G401.6 (cell line): ENCODE results near the gene CHCHD1.
"Not testable (repeated sequence)": the region's sequence is repeated elsewhere in the genome, so short reads cannot be mapped to it uniquely, and the experiment has no call there.

Source experiments
- FAIRE-seq: peaks from 2 replicates; lab custom pipeline; 2012; peaks lifted over from hg19 to GRCh38; lab: Jason Lieb, UNC

CHCHD1 gene

DNA sequence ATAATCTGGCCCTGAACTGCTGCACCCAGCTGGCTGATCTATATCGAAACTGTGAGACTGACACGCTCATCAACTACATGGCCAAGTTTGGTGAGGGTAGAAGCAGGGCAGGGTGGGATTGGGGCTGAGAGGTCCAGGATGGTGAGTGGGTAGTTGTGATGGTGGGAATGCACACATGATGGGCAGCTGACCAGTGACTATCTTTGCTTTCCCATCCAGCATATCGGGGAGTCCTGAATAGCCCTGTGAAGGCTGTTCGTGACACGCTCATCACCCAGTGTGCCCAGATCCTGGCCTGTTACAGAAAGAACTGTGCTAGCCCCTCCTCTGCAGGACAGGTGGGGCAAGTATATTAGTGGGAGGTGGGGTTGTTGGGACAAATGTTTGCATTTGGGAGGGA is 12.5 kb upstream of the CHCHD1 start:
- no peak for FAIRE-seq

DNA sequence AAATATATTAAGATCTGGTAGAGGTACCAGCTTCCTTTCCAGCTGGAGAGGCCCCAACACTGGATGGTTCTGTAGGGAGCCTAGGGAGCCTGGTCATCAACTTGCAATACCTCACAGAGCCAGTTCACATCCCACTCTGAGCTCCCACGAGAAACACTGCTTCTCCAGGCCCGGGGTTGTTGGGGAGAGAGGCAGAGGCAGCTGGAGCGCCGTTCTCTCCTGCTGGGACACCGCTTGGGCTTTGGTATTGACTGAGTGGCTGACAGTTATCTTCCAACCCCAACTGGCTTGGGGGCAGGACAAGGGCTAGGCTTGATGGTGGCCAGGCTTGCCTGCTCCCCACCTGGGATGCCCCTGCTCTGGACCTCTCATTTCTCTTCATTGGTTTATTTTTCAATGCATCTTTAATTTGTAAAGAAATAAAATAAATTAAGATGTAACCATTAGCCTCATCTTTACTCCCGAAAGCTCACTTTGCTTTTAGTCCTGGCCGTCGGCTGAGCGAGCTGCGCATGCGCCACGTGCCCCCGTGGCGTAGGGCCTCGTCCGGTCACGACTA is 10.0 kb upstream of the CHCHD1 start:
- no peak for FAIRE-seq

DNA sequence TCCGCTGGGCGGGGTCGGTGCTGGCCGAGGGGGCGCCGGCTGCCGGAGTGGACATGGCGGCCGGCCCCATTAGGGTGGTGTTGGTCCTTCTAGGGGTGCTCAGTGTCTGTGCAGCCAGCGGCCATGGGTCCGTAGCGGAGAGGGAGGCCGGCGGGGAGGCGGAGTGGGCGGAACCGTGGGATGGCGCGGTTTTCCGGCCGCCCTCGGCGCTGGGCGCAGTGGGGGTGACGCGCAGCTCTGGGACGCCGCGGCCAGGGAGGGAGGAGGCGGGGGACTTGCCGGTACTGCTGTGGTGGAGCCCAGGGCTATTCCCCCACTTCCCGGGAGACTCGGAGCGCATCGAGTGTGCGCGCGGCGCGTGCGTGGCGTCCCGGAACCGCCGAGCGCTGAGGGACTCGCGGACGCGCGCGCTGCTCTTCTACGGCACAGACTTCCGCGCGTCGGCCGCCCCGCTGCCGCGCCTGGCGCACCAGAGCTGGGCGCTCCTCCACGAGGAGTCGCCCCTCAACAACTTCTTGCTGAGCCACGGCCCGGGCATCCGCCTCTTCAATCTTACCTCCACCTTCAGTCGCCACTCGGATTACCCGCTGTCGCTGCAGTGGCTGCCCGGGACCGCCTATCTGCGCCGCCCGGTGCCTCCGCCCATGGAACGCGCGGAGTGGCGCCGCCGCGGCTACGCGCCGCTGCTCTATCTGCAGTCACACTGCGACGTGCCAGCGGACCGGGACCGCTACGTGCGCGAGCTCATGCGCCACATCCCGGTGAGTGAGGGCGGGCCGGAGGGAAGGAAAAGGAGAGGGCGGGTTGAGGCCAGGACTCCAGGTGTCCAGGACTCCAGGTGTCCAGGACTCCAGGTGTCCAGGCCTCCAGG is 9.3 kb upstream of the CHCHD1 start:
- no peak for FAIRE-seq

DNA sequence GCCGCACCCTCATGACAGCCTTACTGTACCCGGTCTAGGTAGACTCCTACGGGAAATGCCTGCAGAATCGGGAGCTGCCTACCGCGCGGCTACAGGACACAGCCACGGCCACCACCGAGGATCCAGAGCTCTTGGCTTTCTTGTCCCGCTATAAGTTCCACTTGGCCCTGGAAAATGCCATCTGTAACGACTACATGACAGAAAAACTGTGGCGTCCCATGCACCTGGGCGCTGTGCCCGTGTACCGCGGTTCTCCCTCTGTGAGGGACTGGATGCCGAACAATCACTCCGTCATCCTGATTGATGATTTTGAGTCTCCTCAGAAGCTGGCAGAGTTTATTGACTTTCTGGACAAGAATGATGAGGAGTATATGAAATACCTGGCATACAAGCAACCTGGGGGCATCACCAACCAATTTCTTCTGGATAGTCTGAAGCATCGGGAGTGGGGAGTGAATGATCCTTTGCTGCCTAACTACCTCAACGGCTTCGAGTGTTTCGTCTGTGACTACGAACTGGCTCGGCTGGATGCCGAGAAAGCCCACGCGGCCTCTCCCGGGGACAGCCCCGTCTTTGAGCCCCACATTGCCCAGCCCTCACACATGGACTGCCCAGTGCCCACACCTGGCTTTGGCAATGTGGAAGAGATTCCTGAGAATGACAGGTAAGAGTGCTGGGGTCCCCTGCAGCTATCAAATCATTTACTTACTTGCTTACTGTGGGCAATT is 8.5 kb upstream of the CHCHD1 start:
- no peak for FAIRE-seq

DNA sequence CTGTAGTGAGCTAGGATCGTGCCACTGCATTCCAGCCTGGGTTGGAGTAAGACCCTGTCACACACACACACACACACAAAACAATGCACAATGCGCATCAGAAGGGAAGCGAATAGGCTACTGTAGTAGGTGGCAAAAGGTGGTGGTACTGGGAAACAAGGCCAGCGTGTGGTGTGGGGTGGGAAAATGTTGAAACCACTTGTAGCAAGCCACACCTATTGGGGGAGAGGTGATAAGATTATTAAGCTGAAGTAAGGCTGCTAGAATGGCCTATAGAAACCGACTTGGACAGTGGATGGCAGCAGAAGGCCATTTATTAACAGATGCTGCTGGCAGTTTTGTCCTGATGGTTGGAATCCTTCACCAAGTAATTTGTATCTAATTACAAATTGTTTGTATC is 7.2 kb upstream of the CHCHD1 start:
- FAIRE-seq: peak; percentile 28

DNA sequence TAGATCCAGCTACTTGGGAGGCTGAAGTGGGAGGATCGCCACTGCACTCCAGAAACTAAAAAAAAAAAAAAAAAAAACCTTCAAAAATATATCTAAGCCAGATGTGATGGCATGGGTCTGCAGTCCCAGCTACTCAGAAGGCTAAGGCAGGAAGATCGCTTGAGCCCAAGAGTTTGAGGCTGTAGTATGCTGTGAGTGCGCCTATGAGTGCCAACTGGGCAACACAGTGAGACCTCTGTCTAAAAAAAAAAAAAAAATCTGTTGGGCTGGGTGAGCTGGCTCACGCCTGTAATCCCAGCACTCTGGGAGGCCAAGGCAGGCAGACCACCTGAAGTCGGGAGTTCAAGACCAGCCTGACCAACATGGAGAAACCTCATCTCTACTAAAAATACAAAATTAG is 2.8 kb upstream of the CHCHD1 start:
- no peak for FAIRE-seq

DNA sequence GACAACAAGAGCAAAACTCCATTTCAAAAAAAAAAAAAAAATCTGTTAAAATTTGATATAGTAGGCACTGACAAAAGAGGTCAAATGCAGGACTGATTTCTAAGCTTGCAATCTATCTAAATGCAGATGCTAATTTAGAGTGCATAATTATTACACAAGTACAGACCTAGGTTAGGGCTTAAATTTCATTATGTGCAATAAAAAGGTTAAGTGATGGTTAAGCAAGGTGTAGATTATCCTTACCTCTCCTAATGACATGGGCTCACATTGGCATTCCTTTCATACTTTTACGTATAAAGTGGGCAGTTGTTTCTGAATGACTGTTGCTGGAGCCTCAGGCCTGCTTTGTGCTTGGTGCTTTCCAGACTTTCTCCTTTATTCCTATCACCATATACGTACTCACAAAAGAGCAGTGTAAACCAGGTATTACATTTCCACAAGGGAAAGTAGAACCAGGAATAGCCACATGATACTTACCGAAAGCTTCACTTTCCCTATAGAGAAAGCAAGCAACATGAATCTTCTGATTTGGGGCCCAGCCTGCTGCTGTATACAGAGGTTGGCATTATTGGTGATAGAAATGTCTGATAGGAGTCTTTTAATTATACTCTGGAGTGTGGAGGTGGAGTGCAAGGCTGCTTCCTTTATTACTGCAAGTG is 2.2 kb upstream of the CHCHD1 start:
- FAIRE-seq: no peak

DNA sequence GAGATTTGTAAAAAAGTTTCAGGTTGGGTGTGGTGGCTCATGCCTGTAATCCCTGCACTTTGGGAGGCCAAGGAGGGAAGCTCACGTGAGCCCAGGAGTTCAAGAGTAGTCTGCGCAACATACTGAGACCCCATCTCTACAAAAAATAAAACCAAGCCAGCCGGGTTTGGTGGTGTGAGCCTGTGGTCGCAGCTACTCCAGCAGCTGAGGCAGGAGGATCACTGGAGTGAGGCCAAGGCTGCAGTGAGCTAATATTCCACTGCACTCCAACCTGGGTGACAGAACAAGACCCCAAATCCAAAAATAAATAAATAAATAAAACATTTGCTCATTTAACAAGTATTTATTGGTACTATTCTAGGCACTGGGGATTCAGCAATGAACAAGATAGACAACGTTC is 1.5 kb upstream of the CHCHD1 start:
- no peak for FAIRE-seq

DNA sequence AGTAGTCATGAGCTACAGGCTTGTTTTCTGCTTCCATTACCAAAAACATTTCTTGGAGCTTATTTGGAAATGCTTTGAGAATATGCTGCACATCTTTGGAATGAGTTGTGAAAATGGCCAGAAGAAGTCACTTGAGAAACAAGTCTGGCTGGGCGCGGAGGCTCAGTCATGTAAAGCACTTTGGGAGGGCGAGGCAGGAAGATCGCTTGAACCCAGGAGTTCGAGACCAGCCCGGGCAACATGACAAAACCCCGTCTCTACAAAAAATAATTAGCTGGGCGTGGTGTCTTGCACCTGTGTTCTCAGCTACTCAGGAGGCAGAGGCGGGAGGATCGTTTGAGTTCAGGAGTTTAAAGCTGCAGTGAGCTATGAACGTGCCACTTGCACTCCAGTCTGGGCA is 882 bp upstream of the CHCHD1 start:
- no peak for FAIRE-seq

DNA sequence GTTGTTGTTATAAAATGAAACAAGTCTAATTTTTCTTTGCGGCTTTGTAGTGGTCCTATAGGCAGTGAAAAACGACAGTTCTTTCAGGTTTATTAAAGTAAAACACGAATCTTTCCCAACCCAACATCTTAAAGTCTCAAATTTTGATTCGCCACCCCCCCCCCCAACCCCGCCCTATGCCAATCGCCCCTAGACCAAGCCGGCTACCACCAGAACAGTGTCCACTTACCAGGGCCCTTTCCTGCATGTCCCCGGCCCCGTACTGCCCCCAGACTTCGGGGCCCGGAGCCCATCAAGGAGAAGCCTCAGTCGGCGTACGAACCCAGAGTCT is 335 bp upstream of the CHCHD1 start:
- no peak for FAIRE-seq

DNA sequence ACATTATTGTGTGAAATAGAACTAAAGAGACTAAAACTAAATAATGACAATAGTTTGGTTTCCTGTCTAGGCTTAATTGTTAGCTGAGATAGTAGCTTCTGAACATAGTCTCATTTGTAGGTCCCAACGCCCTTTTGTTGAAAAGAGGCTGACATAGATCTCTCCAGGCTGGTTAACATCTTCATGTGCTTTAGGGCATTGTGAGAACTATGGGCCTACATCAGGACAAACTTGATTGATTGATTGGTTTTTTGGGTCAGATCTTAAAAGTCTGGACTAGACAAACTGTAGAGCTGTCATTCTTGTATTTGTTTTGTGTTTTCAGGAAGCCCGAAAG is 869 bp downstream of the CHCHD1 start:
- FAIRE-seq: no peak

DNA sequence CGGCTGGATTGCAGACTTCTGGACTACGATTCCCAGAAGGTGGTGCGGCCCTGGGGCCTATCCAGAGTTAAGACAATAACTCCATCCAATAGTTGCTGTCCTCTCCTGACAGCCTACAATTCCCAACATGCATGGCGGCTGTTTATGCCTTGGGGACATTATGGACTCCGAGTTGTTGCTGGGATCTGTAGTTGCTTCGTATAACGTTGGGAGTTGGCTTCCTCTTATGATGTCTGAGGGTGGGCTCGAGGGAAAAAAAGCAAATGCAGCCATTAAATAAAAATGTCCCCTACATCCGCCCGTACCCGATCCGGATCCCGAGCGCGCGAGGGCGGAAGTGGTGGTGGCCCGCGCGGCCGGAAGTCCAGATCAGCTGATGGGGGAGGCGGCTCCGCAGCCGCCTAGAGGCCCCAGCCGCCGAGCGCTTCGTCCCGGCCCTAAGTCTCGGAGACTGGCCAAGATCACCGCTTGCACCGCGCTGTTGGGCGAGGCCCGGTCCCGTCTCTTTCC is 3.4 kb downstream of the CHCHD1 start, which contains the start of gene ZSWIM8:
Gene ZSWIM8, plus strand, starts transcription at position 396 of the 510 bp plus-strand sequence. CDS start 273 bp downstream, outside the sequence.
- FAIRE-seq: peak; percentile 97

DNA sequence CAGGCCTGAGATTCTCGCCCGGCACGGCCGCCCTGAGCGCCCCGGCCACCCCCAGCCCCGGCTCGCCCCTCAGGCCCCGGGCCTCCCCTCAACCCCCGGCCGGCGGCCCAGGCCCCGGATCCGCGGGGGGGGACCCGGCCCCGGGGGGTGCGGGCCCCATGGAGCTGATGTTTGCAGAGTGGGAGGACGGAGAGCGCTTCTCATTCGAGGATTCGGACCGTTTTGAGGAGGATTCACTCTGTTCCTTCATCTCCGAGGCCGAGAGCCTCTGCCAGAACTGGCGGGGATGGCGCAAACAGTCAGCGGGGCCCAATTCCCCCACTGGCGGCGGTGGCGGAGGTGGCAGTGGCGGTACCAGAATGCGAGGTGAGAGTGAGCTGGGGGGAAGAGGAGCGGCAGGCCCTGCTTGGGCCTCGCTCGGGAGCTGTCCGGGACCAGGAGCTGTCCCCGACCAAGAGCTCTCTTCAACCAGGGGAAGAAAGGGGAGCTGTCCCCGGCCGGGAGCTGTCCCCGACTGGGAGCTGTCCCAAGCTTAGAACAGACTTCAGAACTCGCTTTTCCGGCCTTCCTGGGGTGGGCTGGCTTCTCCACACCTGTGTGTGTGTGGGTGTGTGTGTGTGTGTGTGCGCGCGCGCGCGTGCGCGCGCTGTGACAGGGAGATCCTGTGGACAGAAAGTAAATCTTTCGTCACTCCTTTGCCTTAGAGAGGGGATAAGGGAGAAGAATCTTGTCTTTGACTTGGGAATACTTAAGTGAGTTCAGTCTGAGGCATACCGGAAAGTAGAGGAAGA is 4.1 kb downstream of the CHCHD1 start:
- no peak for FAIRE-seq

DNA sequence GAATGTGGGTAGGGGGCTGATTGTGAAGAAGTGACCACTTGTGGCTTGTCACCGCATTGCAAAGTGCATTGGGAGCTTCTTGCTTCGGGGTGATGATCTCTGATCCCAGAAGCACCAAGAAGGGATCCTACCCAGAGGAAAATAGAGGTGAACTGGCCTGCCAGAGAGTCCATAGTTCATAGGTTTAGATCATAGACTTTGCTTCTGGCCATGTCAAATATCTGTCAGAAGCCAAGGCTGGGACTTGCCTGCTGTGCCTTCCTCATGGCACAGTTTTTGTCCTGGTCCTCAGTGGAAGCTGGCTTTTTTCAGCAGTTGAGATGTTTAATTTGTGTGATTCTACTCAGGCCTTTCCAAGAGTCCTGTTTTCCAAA is 4.7 kb downstream of the CHCHD1 start:
- no peak for FAIRE-seq

DNA sequence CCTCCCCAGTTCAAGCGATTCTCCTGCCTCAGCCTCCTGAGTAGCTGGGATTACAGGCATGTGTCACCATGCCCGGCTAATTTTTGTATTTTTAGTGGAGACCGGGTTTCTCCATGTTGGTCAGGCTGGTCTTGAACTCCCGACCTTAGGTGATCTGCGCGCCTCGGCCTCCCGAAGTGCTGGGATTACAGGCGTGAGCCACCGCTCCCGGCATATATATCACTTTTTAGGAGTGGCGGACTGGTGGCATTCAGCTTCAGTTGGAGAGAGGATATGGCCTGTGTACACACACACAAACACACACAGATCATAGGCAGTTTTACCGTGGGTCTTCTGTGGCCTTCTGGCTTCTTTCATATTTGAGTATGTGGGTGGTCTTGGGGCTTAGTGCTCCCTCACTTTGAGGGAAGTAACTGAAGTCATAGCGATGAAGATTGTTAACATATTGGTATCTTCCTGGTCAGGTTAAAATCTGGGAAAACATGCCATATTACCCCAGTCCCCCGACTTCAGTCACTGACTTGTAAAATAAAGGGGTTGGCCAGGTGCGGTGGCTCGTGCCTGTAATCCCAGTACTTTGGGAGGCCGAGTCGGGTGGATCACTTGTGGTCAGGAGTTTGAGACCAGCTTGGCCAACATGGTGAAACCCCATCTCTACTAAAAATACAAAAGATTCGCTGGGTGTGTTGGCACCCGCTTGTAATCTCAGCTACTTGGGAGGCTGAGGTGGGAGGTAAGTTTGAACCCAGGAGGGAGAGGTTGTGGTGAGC is 5.4 kb downstream of the CHCHD1 start:
- not testable (repeated sequence) for FAIRE-seq

DNA sequence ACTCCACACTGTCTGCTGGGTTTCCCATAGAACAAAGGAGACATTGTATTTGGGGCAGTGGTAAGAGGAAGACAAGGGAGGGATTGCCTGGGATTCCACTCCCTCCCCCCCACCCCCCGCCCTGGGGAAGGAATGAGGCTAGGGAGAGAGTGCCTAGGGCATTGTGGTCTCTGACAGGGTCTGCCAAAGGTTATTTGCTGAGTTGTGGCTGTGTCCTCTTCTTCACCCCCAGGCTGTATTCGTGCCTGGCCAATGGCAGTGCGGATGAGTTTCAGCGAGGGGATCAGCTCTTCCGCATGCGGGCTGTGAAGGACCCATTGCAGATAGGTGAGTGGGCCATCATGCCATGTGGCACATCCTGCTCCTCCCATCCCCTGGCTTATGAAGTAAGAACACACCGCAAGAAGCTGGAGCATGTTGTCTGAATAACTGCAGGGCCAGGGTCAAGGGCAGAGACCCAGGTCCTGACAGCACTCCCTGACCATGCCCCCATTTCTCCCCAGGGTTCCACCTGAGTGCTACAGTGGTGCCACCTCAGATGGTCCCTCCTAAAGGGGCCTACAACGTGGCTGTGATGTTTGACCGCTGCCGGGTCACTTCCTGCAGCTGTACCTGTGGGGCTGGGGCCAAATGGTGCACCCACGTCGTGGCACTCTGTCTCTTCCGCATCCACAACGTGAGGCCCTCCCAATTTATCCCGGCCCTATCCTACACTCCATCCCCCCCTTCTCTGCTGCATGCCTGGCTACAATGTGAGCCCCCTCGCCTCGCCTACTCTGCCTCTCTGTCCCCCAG is 7.2 kb downstream of the CHCHD1 start:
- FAIRE-seq: no peak

DNA sequence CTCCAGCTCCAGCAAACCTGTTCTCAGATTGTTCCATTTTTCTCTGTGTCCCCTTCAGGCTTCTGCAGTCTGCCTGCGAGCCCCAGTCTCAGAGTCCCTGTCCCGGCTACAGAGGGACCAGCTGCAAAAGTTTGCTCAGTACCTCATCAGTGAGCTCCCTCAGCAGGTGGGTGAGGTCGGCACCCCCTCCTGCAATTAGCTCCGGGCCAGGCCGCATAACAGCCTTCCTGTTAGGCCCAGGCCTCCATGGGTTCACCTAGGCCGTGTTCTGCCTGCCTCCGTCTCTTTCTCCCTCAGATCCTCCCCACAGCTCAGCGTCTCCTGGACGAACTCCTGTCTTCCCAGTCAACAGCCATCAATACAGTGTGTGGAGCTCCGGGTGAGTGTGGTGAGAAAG is 7.8 kb downstream of the CHCHD1 start:
- FAIRE-seq: no peak

DNA sequence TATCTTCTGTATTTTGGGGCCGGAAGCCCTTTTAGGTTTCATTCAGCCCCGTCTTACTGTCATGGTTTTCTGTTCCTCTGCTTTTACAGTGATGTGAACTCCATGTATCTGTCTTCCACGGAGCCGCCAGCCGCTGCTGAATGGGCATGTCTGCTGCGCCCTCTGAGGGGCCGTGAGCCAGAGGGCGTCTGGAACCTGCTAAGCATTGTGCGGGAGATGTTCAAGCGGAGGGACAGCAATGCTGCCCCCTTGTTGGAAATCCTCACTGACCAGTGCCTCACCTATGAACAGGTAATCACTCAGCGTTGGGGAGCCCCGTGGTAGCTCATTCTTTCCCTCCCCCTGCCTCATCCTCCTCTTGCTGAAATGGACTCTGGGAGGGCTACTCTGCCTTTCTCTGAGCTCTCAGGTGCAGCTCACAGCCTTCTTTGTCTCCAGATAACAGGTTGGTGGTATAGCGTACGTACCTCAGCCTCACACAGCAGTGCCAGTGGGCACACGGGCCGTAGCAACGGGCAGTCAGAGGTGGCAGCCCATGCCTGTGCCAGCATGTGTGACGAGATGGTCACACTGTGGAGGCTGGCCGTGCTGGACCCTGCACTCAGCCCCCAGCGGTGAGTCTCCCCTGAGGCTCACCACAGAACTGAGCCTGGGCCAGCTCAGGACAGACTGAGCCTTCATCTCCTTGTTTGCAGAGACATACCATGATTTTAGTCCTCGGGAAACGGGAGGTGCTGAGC is 9.2 kb downstream of the CHCHD1 start:
- no peak for FAIRE-seq

DNA sequence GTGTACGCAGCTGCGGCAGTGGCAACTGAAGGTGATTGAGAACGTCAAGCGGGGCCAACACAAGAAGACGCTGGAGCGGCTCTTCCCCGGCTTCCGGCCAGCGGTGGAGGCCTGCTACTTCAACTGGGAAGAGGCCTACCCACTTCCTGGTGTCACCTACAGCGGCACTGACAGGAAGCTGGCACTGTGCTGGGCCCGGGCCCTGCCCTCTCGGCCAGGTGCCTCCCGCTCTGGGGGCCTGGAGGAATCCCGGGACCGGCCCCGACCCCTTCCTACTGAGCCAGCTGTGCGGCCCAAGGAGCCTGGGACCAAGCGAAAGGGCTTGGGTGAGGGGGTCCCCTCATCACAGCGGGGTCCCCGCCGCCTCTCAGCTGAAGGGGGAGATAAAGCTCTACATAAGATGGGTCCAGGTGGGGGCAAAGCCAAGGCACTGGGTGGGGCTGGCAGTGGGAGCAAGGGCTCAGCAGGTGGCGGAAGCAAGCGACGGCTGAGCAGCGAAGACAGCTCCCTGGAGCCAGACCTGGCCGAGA is 10.1 kb downstream of the CHCHD1 start:
- no peak for FAIRE-seq
